ENCODE results near the gene GABRR3. TPM values are rescaled to one million over a fixed set of nuclear protein-coding genes. Genes with fewer than 3 reads are reported as not detected.

Gene GABRR3
- polyA plus RNA-seq, 3 donors, result not detected

GRCh38 chr3:97988784-97989568 is 46.1 kb downstream of the GABRR3 start:
- no peak overlapping the region for H3K9ac ChIP-seq (ENCODE audit: insufficient read depth, low read length, poor library complexity, severe bottlenecking)
- peaks cover 0 to 8% (median 0%) of the 10 kb centered on the region in 7 donors for H3K9me3 Mint-ChIP-seq
- no peaks in the 10 kb centered on the region for H3K9me3 ChIP-seq (replicated peaks in 1 of 2; ENCODE audit: control insufficient read depth in 1 of 2, insufficient read depth in 1 of 2, low read length in 2 of 2)
- DNase-seq, result no peak
- H3K27me3 Mint-ChIP-seq (ENCODE audit: low read depth in 3 of 3), result peaks cover 0 to 1% (median 0%) of the 10 kb centered on the region in 3 donors
- H3K36me3 ChIP-seq (replicated peaks in 1 of 2; ENCODE audit: control insufficient read depth in 1 of 2, insufficient read depth in 2 of 2, low read length in 2 of 2), result no peaks in the 10 kb centered on the region
- H3K4me3 ChIP-seq (replicated peaks in 1 of 3; ENCODE audit: low read depth in 2 of 3, low read length in 3 of 3), result no peak overlapping the region
- no peaks in the 10 kb centered on the region for H3K36me3 Mint-ChIP-seq
- no peak overlapping the region for H2AFZ ChIP-seq (ENCODE audit: insufficient read depth, low read depth, low read length, poor library complexity, severe bottlenecking)
- TF ChIP-seq, protein P1, sequence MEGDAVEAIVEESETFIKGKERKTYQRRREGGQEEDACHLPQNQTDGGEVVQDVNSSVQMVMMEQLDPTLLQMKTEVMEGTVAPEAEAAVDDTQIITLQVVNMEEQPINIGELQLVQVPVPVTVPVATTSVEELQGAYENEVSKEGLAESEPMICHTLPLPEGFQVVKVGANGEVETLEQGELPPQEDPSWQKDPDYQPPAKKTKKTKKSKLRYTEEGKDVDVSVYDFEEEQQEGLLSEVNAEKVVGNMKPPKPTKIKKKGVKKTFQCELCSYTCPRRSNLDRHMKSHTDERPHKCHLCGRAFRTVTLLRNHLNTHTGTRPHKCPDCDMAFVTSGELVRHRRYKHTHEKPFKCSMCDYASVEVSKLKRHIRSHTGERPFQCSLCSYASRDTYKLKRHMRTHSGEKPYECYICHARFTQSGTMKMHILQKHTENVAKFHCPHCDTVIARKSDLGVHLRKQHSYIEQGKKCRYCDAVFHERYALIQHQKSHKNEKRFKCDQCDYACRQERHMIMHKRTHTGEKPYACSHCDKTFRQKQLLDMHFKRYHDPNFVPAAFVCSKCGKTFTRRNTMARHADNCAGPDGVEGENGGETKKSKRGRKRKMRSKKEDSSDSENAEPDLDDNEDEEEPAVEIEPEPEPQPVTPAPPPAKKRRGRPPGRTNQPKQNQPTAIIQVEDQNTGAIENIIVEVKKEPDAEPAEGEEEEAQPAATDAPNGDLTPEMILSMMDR (IDR thresholded peaks at IDR 0.05), result no peak
- no peak overlapping the region for H3K4me2 ChIP-seq (replicated peaks; ENCODE audit: extremely low read depth, low read length, poor library complexity, severe bottlenecking)
- no peaks in the 10 kb centered on the region for H3K27me3 ChIP-seq (ENCODE audit: control insufficient read depth in 2 of 2, insufficient read depth in 2 of 2, low read length in 2 of 2)
- no peaks in the 10 kb centered on the region for H4K20me1 ChIP-seq (ENCODE audit: insufficient read depth, low read length)
- 95% methylated on average over 3 of the region's 3 CpGs for WGBS (ENCODE audit: insufficient coverage)
- peaks cover 9 to 12% of the 10 kb centered on the region in 2 donors for H3K4me1 ChIP-seq (ENCODE audit: control insufficient read depth in 1 of 2, insufficient read depth in 2 of 2, low read length in 2 of 2)
- no peak overlapping the region for H3K4me3 Mint-ChIP-seq
- H3K79me2 ChIP-seq (ENCODE audit: insufficient read depth, low read length), result no peaks in the 10 kb centered on the region
- H3K4me1 Mint-ChIP-seq, result peaks cover 15% of the 10 kb centered on the region
- no peak overlapping the region for H3K27ac Mint-ChIP-seq
- no peak overlapping the region for H3K27ac ChIP-seq (ENCODE audit: low read depth in 1 of 2, low read length in 2 of 2)
- intact Hi-C loops (cut with micrococcal nuclease), result no loop called here

- H3K79me2 ChIP-seq (ENCODE audit: insufficient read depth, low read length), result no peaks in the 10 kb centered on the region
- H3K4me3 Mint-ChIP-seq, result no peak overlapping the region
- no peak overlapping the region for H2AFZ ChIP-seq (ENCODE audit: insufficient read depth, low read depth, low read length, poor library complexity, severe bottlenecking)
- H3K4me1 Mint-ChIP-seq, result peaks cover 15% of the 10 kb centered on the region
- H3K4me2 ChIP-seq (replicated peaks; ENCODE audit: extremely low read depth, low read length, poor library complexity, severe bottlenecking), result no peak overlapping the region
- H3K36me3 Mint-ChIP-seq, result no peaks in the 10 kb centered on the region
- H3K27ac ChIP-seq (ENCODE audit: low read depth in 1 of 2, low read length in 2 of 2), result no peak overlapping the region
- H3K9ac ChIP-seq (ENCODE audit: insufficient read depth, low read length, poor library complexity, severe bottlenecking), result no peak overlapping the region
- no peak overlapping the region for H3K27ac Mint-ChIP-seq
- H3K4me1 ChIP-seq (ENCODE audit: control insufficient read depth in 1 of 2, insufficient read depth in 2 of 2, low read length in 2 of 2), result peaks cover 9 to 12% of the 10 kb centered on the region in 2 donors
- DNase-seq, result no peak
- H3K9me3 ChIP-seq (replicated peaks in 1 of 2; ENCODE audit: control insufficient read depth in 1 of 2, insufficient read depth in 1 of 2, low read length in 2 of 2), result no peaks in the 10 kb centered on the region
- H3K27me3 ChIP-seq (ENCODE audit: control insufficient read depth in 2 of 2, insufficient read depth in 2 of 2, low read length in 2 of 2), result no peaks in the 10 kb centered on the region
- peaks cover 0 to 8% (median 0%) of the 10 kb centered on the region in 7 donors for H3K9me3 Mint-ChIP-seq
- TF ChIP-seq, protein P1 (IDR thresholded peaks at IDR 0.05), result no peak
- no peaks in the 10 kb centered on the region for H4K20me1 ChIP-seq (ENCODE audit: insufficient read depth, low read length)
- no peaks in the 10 kb centered on the region for H3K27me3 Mint-ChIP-seq (ENCODE audit: low read depth in 3 of 3)
- no peaks in the 10 kb centered on the region for H3K36me3 ChIP-seq (replicated peaks in 1 of 2; ENCODE audit: control insufficient read depth in 1 of 2, insufficient read depth in 2 of 2, low read length in 2 of 2)
- intact Hi-C loops (cut with micrococcal nuclease), result no loop called here
- no peak overlapping the region for H3K4me3 ChIP-seq (replicated peaks in 1 of 3; ENCODE audit: low read depth in 2 of 3, low read length in 3 of 3)
- no CpG with 5 or more reads among the region's 2 CpGs for WGBS (ENCODE audit: insufficient coverage)
These were observed 47.8 kb downstream of the GABRR3 start for GRCh38 chr3:97987306-97987705.
